HL-60/S4 treated with retinoic acid at 250 ng/mL for 4 days and 3 days (cell line): ENCODE data around the gene KATNBL1.
"Not testable (repeated sequence)": the region's sequence is repeated elsewhere in the genome, so short reads cannot be mapped to it uniquely, and the experiment has no call there.

Experiments
- in situ Hi-C: fragments of 300-500 bp; cut with MboI; formaldehyde crosslinking; loops from 2 replicates; pipeline ENCODE4 v1.7.0; 2022; ENCODE audit warnings: low sequenced_read_pairs

Gene KATNBL1

GRCh38 chr15:34206011-34206410 is 3.9 kb downstream of the KATNBL1 start:
- in situ Hi-C loops, result loop anchor here (25.0 kb wide), 1 partner anchor 94 kb away; the partner anchor contains the start of genes EMC7 and PGBD4

GRCh38 chr15:34203936-34204335 is 6.0 kb downstream of the KATNBL1 start:
- in situ Hi-C loops, result loop anchor here (25.0 kb wide), 1 partner anchor 92 kb away; the partner anchor contains the start of genes EMC7 and PGBD4

- in situ Hi-C loops, result loop anchor here (25.0 kb wide), 1 partner anchor 91 kb away; the partner anchor contains the start of genes EMC7 and PGBD4
Measured at GRCh38 chr15:34203305-34203704, 6.6 kb downstream of the KATNBL1 start.

GRCh38 chr15:34193272-34193671 is 16.6 kb downstream of the KATNBL1 start:
- in situ Hi-C loops, result not testable (repeated sequence)

- in situ Hi-C loops, result no loop called here
Measured at GRCh38 chr15:34188711-34189110, 21.2 kb downstream of the KATNBL1 start.

GRCh38 chr15:34185666-34186065 is 24.2 kb downstream of the KATNBL1 start:
- in situ Hi-C loops, result no loop called here

- in situ Hi-C loops, result no loop called here
Measured at GRCh38 chr15:34182942-34183341, 27.0 kb downstream of the KATNBL1 start.

- in situ Hi-C loops, result no loop called here
Measured at GRCh38 chr15:34179234-34179633, 30.7 kb downstream of the KATNBL1 start.

GRCh38 chr15:34165987-34166573 is 43.8 kb downstream of the KATNBL1 start:
- in situ Hi-C loops, result not testable (repeated sequence)

- in situ Hi-C loops, result no loop called here
Measured at GRCh38 chr15:34161329-34161963, 48.5 kb downstream of the KATNBL1 start.

GRCh38 chr15:34160735-34161134 is 49.2 kb downstream of the KATNBL1 start:
- in situ Hi-C loops, result no loop called here

- in situ Hi-C loops, result no loop called here
Measured at GRCh38 chr15:34158355-34158754, 51.5 kb downstream of the KATNBL1 start.

- in situ Hi-C loops, result no loop called here
Measured at GRCh38 chr15:34155859-34156258, 54.0 kb downstream of the KATNBL1 start.

GRCh38 chr15:34154725-34155204 is 55.1 kb downstream of the KATNBL1 start:
- in situ Hi-C loops, result no loop called here

- in situ Hi-C loops, result no loop called here
Measured at GRCh38 chr15:34147371-34148140, 62.3 kb downstream of the KATNBL1 start.

GRCh38 chr15:34133511-34133910 is 76.4 kb downstream of the KATNBL1 start:
- in situ Hi-C loops, result no loop called here

GRCh38 chr15:34132881-34133280 is 77.0 kb downstream of the KATNBL1 start:
- in situ Hi-C loops, result no loop called here

- in situ Hi-C loops, result no loop called here
Measured at GRCh38 chr15:34128898-34129297, 81.0 kb downstream of the KATNBL1 start.

GRCh38 chr15:34126522-34126921 is 83.4 kb downstream of the KATNBL1 start:
- in situ Hi-C loops, result no loop called here

- in situ Hi-C loops, result no loop called here
Measured at GRCh38 chr15:34125945-34126344, 84.0 kb downstream of the KATNBL1 start.

- in situ Hi-C loops, result loop anchor here (25.0 kb wide), 2 partner anchors 88 to 238 kb away; partner anchors contain the start of genes KATNBL1 and LPCAT4
Measured at GRCh38 chr15:34124651-34125050, 85.2 kb downstream of the KATNBL1 start.
